DMS79 (cell line): ENCODE data around the gene CCDC92.
"Not testable (repeated sequence)": the region's sequence is repeated elsewhere in the genome, so short reads cannot be mapped to it uniquely, and the experiment has no call there.

ENCODE experiments used
- DNase-seq: peaks from one replicate; lab custom pipeline; 2025; lab: John Stamatoyannopoulos, UW

The CCDC92 gene

GRCh38 chr12:123948796-123949769, 23.5 kb downstream of the CCDC92 start:
- DNase-seq, result peak; percentile 29

- no peak for DNase-seq
Observed at GRCh38 chr12:123948401-123948795, 24.2 kb downstream of the CCDC92 start.

- not testable (repeated sequence) for DNase-seq
Observed at GRCh38 chr12:123947531-123947930, 25.1 kb downstream of the CCDC92 start.

GRCh38 chr12:123946516-123947505, 25.8 kb downstream of the CCDC92 start:
- DNase-seq, result not testable (repeated sequence)

- no peak for DNase-seq
Observed at GRCh38 chr12:123946152-123946515, 26.5 kb downstream of the CCDC92 start.

GRCh38 chr12:123945287-123946151, 27.1 kb downstream of the CCDC92 start:
- no peak for DNase-seq

GRCh38 chr12:123944696-123945095, 27.9 kb downstream of the CCDC92 start:
- no peak for DNase-seq

- no peak for DNase-seq
Observed at GRCh38 chr12:123943816-123944215, 28.8 kb downstream of the CCDC92 start.

- DNase-seq, result no peak
Observed at GRCh38 chr12:123942911-123943648, 29.6 kb downstream of the CCDC92 start.

- DNase-seq, result no peak
Observed at GRCh38 chr12:123942238-123942653, 30.4 kb downstream of the CCDC92 start.

GRCh38 chr12:123941624-123942237, 30.9 kb downstream of the CCDC92 start:
- no peak for DNase-seq

GRCh38 chr12:123941000-123941399, 31.6 kb downstream of the CCDC92 start:
- no peak for DNase-seq

GRCh38 chr12:123940627-123940966, 32.0 kb downstream of the CCDC92 start:
- DNase-seq, result no peak

GRCh38 chr12:123939716-123940626, 32.7 kb downstream of the CCDC92 start:
- no peak for DNase-seq

- no peak for DNase-seq
Observed at GRCh38 chr12:123938679-123939480, 33.8 kb downstream of the CCDC92 start.

GRCh38 chr12:123937707-123938591, 34.7 kb downstream of the CCDC92 start:
- no peak for DNase-seq

- DNase-seq, result no peak
Observed at GRCh38 chr12:123936956-123937706, 35.5 kb downstream of the CCDC92 start.
